Endothelial cell of umbilical vein (primary cell): Measurements from ENCODE around the gene DMRTB1. TPM values are rescaled to one million over a fixed set of nuclear protein-coding genes. Genes with fewer than 3 reads are reported as not detected.

Experiments
- BruUV-seq: library from RNA; stranded (reverse); fragments of 400-500 nt; replicated peaks from 2 replicates; lab custom pipeline; 2021; lab: Mats Ljungman, UMichigan
- CTCF ChIA-PET: fragments of 300-600, 350-600 bp; sonication (Branson Sonifier 250); formaldehyde crosslinking; loops from one replicate; lab custom pipeline; 2021; ENCODE audit warnings: antibody characterized with exemption, inconsistent platforms; lab: Charles Lee
- POLR2A ChIA-PET: fragments of 300-600, 350-600 bp; sonication (Branson Sonifier 250); formaldehyde crosslinking; loops from one replicate; lab custom pipeline; 2021; ENCODE audit warnings: antibody characterized with exemption, inconsistent platforms; lab: Charles Lee
- DNase-seq: peaks from one replicate; pipeline ENCODE4 v3.0.0-alpha.2; 2011; ENCODE audit warnings: low read depth, low spot score
- FAIRE-seq: peaks from 2 replicates; lab custom pipeline; 2011; peaks lifted over from hg19 to GRCh38; lab: Jason Lieb, UNC
- H2AFZ ChIP-seq: 2 replicates; pipeline ENCODE4 v1.6.0; 2012; ENCODE audit warnings: low read depth, low read length, control low read depth, inconsistent platforms
- H3K27ac ChIP-seq: 2 replicates; pipeline ENCODE4 v1.5.1; 2011; ENCODE audit warnings: low read depth, mild to moderate bottlenecking, control low read depth, low read length, moderate library complexity; ENCODE audit not compliant: insufficient read depth
- H3K27me3 ChIP-seq, 2 experiments: 2 replicates each; pipeline versions ENCODE4 v1.6.0 to v1.6.1; 2011; ENCODE audit warnings: low read length in 2 of 2, mixed read lengths in 1 of 2; ENCODE audit not compliant: control insufficient read depth in 2 of 2, insufficient read depth in 2 of 2
- H3K36me3 ChIP-seq, 2 experiments: 2 replicates in 1 of 2; 3 replicates in 1 of 2; pipeline ENCODE4 v1.5.1; 2011; ENCODE audit warnings: low read length in 2 of 2, mild to moderate bottlenecking in 1 of 2, moderate library complexity in 1 of 2; ENCODE audit not compliant: control insufficient read depth in 2 of 2, insufficient read depth in 2 of 2; ENCODE audit errors: extremely low read depth in 1 of 2
- H3K4me1 ChIP-seq: 3 replicates; pipeline ENCODE4 v1.5.1; 2011; ENCODE audit warnings: mild to moderate bottlenecking, low read length; ENCODE audit not compliant: control insufficient read depth, insufficient read depth; ENCODE audit errors: extremely low read depth
- H3K4me2 ChIP-seq: 2 replicates; pipeline ENCODE4 v1.6.1; 2011; ENCODE audit warnings: low read length, control low read depth, mixed read lengths; ENCODE audit not compliant: insufficient read depth
- H3K4me3 ChIP-seq, 3 experiments: fragments of 200-600 bp in 1 of 3; sonication (generic), shearing (Covaris generic) in 1 of 3; replicated peaks in 1 of 3; 2 replicates each; pipeline ENCODE4 v1.5.1; 2011 to 2016; ENCODE audit warnings: control low read depth in 3 of 3, low read length in 3 of 3, mild to moderate bottlenecking in 2 of 3, inconsistent platforms in 1 of 3, low read depth in 1 of 3, moderate library complexity in 1 of 3; ENCODE audit not compliant: insufficient read depth in 1 of 3
- H3K79me2 ChIP-seq: 2 replicates; pipeline ENCODE4 v1.6.0; 2012; ENCODE audit warnings: low read length, inconsistent platforms; ENCODE audit not compliant: control insufficient read depth, insufficient read depth
- H3K9ac ChIP-seq: replicated peaks from 2 replicates; pipeline ENCODE3; 2011; ENCODE audit warnings: low read length, control low read depth; ENCODE audit not compliant: insufficient read depth; ENCODE audit errors: extremely low read depth
- H3K9me1 ChIP-seq: replicated peaks from 3 replicates; pipeline ENCODE4 v1.6.0; 2011; ENCODE audit warnings: mild to moderate bottlenecking, low read length; ENCODE audit not compliant: control insufficient read depth, insufficient read depth; ENCODE audit errors: extremely low read depth
- H3K9me3 ChIP-seq: replicated peaks from 2 replicates; pipeline ENCODE4 v1.5.1; 2012; ENCODE audit warnings: low read length, inconsistent platforms; ENCODE audit not compliant: control insufficient read depth, insufficient read depth
- H4K20me1 ChIP-seq: replicated peaks from 2 replicates; pipeline ENCODE3; 2011; ENCODE audit warnings: mild to moderate bottlenecking, low read length; ENCODE audit not compliant: control insufficient read depth, insufficient read depth; ENCODE audit errors: extremely low read depth
- EZH2 ChIP-seq: IDR thresholded peaks from 2 replicates; pipeline ENCODE4 v1.6.1; 2012; ENCODE audit warnings: borderline replicate concordance, low read depth, mild to moderate bottlenecking, moderate library complexity, low read length, inconsistent platforms; ENCODE audit not compliant: severe bottlenecking
- FOS ChIP-seq: IDR thresholded peaks from 2 replicates; pipeline ENCODE4 v1.6.1; 2011; ENCODE audit warnings: mild to moderate bottlenecking, low read length, moderate library complexity, borderline replicate concordance; ENCODE audit not compliant: insufficient read depth
- GATA2 ChIP-seq: IDR thresholded peaks from 2 replicates; pipeline ENCODE4 v1.7.0; 2011; ENCODE audit warnings: low read depth, mild to moderate bottlenecking, moderate library complexity, mixed read lengths, low read length; ENCODE audit not compliant: insufficient read length, insufficient read depth
- JUN ChIP-seq: IDR thresholded peaks from 2 replicates; pipeline ENCODE4 v1.6.1; 2011; ENCODE audit warnings: borderline replicate concordance, low read depth; ENCODE audit not compliant: insufficient read length, insufficient read depth
- MAX ChIP-seq: IDR thresholded peaks from 2 replicates; pipeline ENCODE4 v1.6.1; 2011; ENCODE audit not compliant: insufficient read depth, insufficient read length
- MYC ChIP-seq: IDR thresholded peaks from one replicate; pipeline ENCODE4 v1.6.1; 2011; ENCODE audit warnings: mild to moderate bottlenecking, low read depth, low read length
- POLR2A ChIP-seq: IDR thresholded peaks from 2 replicates; pipeline ENCODE4 v1.6.1; 2012; ENCODE audit warnings: low read depth, mild to moderate bottlenecking, control low read depth, low read length
- POLR2AphosphoS5 ChIP-seq: IDR thresholded peaks from 2 replicates; pipeline ENCODE4 v1.6.1; 2012; ENCODE audit warnings: low read depth, mild to moderate bottlenecking, control low read depth, low read length, moderate library complexity; ENCODE audit not compliant: insufficient read depth
- dilution Hi-C: fragments of 300-500 bp; cut with MboI; formaldehyde crosslinking; loops from one replicate; pipeline ENCODE4 v1.15.0; 2019; ENCODE audit warnings: low sequenced_read_pairs; ENCODE audit not compliant: extremely low pct_ligation_motif_present
- intact Hi-C: fragments of 100-400 bp; cut with micrococcal nuclease; formaldehyde crosslinking; loops from one replicate; pipeline ENCODE4 v1.10.0; 2022
- polyA plus RNA-seq, 4 experiments: library from polyadenylated mRNA; depleted of rRNA in 3 of 4; stranded (reverse) in 3 of 4; unstranded in 1 of 4; fragments of >200 nt; gene quantifications; 2 replicates each; pipeline versions ENCODE4 v1.2.1 to v1.2.3, GENCODE V29; 2011 to 2012; ENCODE audit warnings: missing spikeins in 1 of 4
- total RNA-seq: library from RNA; stranded (reverse); gene quantifications from 2 replicates; pipeline ENCODE4 v1.2.3, GENCODE V29; 2021
- TF ChIP-seq, protein P1 (sequence below), 2 donors: IDR thresholded peaks; 1 replicate in 1 of 2; 2 replicates in 1 of 2; pipeline ENCODE4 v1.5.1; 2011; ENCODE audit warnings: low read length in 2 of 2, mild to moderate bottlenecking in 2 of 2, moderate library complexity in 2 of 2, control low read depth in 1 of 2, inconsistent platforms in 1 of 2, low read depth in 1 of 2; ENCODE audit not compliant: insufficient read depth in 1 of 2; ENCODE audit errors: extremely low read depth in 1 of 2

The DMRTB1 gene
- total and polyA plus RNA-seq, 2 donors (not counting 3 experiments of a cell fraction or from before 2014, with no cell fraction given): not detected

DNA sequence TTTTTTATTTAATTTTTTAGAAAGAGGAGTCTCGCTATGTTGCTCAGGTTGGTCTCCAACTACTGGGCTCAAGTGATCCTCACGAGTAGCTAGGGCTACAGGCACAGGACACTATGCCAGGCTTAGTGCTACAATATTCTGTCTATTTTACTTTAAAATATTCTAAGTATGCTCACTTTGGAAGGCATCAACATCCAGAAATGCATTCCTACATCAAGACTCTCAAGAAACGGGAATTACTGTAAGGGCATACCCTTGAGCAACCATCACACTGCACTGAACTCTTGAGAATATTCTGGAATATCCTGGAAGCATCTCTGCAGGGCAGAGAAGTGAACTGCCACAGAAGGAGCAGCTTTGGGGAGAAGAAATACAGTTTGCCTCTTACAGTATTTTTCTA lies 565 bp upstream of the DMRTB1 start:
- no TSS peak for BruUV-seq
- no peaks in the 10 kb centered on the region for H3K9me3 ChIP-seq
- H3K4me2 ChIP-seq: no peak overlapping the region
- H3K4me1 ChIP-seq: no peaks in the 10 kb centered on the region
- H3K79me2 ChIP-seq: no peaks in the 10 kb centered on the region
- H3K27ac ChIP-seq: no peak overlapping the region
- H2AFZ ChIP-seq: no peak overlapping the region
- DNase-seq: no peak
- no peaks in the 10 kb centered on the region for H4K20me1 ChIP-seq
- no peak overlapping the region for H3K4me3 ChIP-seq
- H3K36me3 ChIP-seq: no peaks in the 10 kb centered on the region
- intact Hi-C loops: no loop called here
- dilution Hi-C loops: no loop called here
- peaks cover 7 to 8% of the 10 kb centered on the region in 2 experiments for H3K27me3 ChIP-seq
- ChIA-PET CTCF (interaction anchor here (1.3 kb wide), 1 partner anchor 14 kb away, joined by 3 read pairs; no protein-coding TSS in a partner anchor), POLR2A (no interaction called here)
- TF ChIP-seq JUN (no peak), FOS (no peak), MYC (no peak)
- H3K9ac ChIP-seq: no peak overlapping the region
- no peaks in the 10 kb centered on the region for H3K9me1 ChIP-seq
- FAIRE-seq: no peak

GRCh38 chr1:53460211-53460634 lies 1.0 kb downstream of the DMRTB1 start:
- H3K4me1 ChIP-seq: no peaks in the 10 kb centered on the region
- FAIRE-seq: no peak
- ChIA-PET POLR2A (no interaction called here), CTCF (no interaction called here)
- H3K27me3 ChIP-seq: peaks cover 0 to 2% of the 10 kb centered on the region in 2 experiments
- no peak overlapping the region for H3K4me3 ChIP-seq
- no peak overlapping the region for H2AFZ ChIP-seq
- BruUV-seq: no TSS peak
- DNase-seq: no peak
- no peak overlapping the region for H3K9ac ChIP-seq
- no peaks in the 10 kb centered on the region for H3K9me3 ChIP-seq
- H3K79me2 ChIP-seq: no peaks in the 10 kb centered on the region
- TF ChIP-seq, protein P1, sequence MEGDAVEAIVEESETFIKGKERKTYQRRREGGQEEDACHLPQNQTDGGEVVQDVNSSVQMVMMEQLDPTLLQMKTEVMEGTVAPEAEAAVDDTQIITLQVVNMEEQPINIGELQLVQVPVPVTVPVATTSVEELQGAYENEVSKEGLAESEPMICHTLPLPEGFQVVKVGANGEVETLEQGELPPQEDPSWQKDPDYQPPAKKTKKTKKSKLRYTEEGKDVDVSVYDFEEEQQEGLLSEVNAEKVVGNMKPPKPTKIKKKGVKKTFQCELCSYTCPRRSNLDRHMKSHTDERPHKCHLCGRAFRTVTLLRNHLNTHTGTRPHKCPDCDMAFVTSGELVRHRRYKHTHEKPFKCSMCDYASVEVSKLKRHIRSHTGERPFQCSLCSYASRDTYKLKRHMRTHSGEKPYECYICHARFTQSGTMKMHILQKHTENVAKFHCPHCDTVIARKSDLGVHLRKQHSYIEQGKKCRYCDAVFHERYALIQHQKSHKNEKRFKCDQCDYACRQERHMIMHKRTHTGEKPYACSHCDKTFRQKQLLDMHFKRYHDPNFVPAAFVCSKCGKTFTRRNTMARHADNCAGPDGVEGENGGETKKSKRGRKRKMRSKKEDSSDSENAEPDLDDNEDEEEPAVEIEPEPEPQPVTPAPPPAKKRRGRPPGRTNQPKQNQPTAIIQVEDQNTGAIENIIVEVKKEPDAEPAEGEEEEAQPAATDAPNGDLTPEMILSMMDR (IDR thresholded peaks at IDR 0.05; ENCODE audit: extremely low read depth in 1 of 2, insufficient read depth in 1 of 2, low read depth in 1 of 2, low read length in 2 of 2): no peak
- TF ChIP-seq EZH2: no peak
- TF ChIP-seq JUN: no peak
- no peak for TF ChIP-seq FOS
- no peak for TF ChIP-seq MAX
- no peak for TF ChIP-seq POLR2A
- no peak for TF ChIP-seq GATA2
- TF ChIP-seq POLR2AphosphoS5: no peak
- TF ChIP-seq MYC: no peak
- no peak overlapping the region for H3K4me2 ChIP-seq
- no peaks in the 10 kb centered on the region for H4K20me1 ChIP-seq
- no peaks in the 10 kb centered on the region for H3K36me3 ChIP-seq
- no peak overlapping the region for H3K27ac ChIP-seq
- intact Hi-C loops (no loop called here), dilution Hi-C loops (no loop called here)
- no peaks in the 10 kb centered on the region for H3K9me1 ChIP-seq
